ENCODE measurements around the gene PWWP2B. TPM values are rescaled to one million over a fixed set of nuclear protein-coding genes. Genes with fewer than 3 reads are reported as not detected.

PWWP2B gene
- total and polyA plus RNA-seq, 2 experiments from 2014 or later, result 2.3 to 12.8 TPM

DNA sequence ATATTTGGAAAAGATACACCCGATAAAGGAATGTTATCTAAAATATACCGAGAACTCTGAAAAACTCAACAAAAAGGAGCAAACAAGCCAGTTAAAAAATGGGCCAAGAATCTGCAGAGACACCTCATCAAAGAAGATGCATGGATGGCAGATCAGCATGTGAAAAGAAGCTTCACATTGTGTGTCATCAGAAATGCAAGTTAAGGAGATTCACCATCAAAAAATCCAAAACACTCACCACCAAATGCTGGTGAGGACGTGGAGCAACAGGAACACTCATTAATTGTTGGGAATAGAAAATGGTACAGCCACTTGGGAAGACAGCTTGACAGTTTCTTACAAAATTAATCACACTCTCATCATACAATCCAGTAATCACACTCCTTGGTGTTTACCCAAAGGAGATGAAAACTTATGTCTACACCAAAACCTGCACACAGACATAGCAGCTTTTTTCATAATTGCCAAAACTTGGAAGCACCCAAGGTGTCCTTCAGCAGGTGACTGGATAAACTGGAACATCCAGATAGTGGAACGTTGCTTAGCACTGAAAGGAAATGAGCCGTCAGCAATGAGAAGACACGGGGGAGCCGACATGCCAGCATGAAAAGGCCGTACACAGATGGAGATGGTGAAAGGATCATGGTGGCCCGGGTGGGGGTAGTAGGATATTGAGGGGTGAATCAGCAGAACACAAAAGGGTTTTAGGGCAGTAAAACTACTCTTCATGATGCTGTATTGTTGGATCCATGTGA is 27.9 kb upstream of the PWWP2B start:
- no peak for TF ChIP-seq STAT1 (IDR thresholded peaks at IDR 0.05; ENCODE audit: unreplicated experiment)
- no peak for TF ChIP-seq ZNF114 (CRISPR knock-in tag; IDR thresholded peaks at IDR 0.05)
- no peak for TF ChIP-seq ZNF331 (CRISPR knock-in tag; IDR thresholded peaks at IDR 0.05; ENCODE audit: low read depth)
- no peak for TF ChIP-seq EZH2 (IDR thresholded peaks at IDR 0.05; ENCODE audit: low read depth, unreplicated experiment)
- TF ChIP-seq, protein P1, sequence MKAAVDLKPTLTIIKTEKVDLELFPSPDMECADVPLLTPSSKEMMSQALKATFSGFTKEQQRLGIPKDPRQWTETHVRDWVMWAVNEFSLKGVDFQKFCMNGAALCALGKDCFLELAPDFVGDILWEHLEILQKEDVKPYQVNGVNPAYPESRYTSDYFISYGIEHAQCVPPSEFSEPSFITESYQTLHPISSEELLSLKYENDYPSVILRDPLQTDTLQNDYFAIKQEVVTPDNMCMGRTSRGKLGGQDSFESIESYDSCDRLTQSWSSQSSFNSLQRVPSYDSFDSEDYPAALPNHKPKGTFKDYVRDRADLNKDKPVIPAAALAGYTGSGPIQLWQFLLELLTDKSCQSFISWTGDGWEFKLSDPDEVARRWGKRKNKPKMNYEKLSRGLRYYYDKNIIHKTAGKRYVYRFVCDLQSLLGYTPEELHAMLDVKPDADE (IDR thresholded peaks at IDR 0.05), result no peak
- no peak for TF ChIP-seq CREB1 (CRISPR knock-in tag; IDR thresholded peaks at IDR 0.05; ENCODE audit: low read depth)
- TF ChIP-seq, protein P2, sequence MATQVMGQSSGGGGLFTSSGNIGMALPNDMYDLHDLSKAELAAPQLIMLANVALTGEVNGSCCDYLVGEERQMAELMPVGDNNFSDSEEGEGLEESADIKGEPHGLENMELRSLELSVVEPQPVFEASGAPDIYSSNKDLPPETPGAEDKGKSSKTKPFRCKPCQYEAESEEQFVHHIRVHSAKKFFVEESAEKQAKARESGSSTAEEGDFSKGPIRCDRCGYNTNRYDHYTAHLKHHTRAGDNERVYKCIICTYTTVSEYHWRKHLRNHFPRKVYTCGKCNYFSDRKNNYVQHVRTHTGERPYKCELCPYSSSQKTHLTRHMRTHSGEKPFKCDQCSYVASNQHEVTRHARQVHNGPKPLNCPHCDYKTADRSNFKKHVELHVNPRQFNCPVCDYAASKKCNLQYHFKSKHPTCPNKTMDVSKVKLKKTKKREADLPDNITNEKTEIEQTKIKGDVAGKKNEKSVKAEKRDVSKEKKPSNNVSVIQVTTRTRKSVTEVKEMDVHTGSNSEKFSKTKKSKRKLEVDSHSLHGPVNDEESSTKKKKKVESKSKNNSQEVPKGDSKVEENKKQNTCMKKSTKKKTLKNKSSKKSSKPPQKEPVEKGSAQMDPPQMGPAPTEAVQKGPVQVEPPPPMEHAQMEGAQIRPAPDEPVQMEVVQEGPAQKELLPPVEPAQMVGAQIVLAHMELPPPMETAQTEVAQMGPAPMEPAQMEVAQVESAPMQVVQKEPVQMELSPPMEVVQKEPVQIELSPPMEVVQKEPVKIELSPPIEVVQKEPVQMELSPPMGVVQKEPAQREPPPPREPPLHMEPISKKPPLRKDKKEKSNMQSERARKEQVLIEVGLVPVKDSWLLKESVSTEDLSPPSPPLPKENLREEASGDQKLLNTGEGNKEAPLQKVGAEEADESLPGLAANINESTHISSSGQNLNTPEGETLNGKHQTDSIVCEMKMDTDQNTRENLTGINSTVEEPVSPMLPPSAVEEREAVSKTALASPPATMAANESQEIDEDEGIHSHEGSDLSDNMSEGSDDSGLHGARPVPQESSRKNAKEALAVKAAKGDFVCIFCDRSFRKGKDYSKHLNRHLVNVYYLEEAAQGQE (IDR thresholded peaks at IDR 0.05; ENCODE audit: unreplicated experiment), result no peak
- no peak for TF ChIP-seq EZH2phosphoT487 (IDR thresholded peaks at IDR 0.05; ENCODE audit: unreplicated experiment)
- no peak for TF ChIP-seq POLR2AphosphoS5 (IDR thresholded peaks at IDR 0.05; ENCODE audit: low read depth)
- TF ChIP-seq, protein P3, sequence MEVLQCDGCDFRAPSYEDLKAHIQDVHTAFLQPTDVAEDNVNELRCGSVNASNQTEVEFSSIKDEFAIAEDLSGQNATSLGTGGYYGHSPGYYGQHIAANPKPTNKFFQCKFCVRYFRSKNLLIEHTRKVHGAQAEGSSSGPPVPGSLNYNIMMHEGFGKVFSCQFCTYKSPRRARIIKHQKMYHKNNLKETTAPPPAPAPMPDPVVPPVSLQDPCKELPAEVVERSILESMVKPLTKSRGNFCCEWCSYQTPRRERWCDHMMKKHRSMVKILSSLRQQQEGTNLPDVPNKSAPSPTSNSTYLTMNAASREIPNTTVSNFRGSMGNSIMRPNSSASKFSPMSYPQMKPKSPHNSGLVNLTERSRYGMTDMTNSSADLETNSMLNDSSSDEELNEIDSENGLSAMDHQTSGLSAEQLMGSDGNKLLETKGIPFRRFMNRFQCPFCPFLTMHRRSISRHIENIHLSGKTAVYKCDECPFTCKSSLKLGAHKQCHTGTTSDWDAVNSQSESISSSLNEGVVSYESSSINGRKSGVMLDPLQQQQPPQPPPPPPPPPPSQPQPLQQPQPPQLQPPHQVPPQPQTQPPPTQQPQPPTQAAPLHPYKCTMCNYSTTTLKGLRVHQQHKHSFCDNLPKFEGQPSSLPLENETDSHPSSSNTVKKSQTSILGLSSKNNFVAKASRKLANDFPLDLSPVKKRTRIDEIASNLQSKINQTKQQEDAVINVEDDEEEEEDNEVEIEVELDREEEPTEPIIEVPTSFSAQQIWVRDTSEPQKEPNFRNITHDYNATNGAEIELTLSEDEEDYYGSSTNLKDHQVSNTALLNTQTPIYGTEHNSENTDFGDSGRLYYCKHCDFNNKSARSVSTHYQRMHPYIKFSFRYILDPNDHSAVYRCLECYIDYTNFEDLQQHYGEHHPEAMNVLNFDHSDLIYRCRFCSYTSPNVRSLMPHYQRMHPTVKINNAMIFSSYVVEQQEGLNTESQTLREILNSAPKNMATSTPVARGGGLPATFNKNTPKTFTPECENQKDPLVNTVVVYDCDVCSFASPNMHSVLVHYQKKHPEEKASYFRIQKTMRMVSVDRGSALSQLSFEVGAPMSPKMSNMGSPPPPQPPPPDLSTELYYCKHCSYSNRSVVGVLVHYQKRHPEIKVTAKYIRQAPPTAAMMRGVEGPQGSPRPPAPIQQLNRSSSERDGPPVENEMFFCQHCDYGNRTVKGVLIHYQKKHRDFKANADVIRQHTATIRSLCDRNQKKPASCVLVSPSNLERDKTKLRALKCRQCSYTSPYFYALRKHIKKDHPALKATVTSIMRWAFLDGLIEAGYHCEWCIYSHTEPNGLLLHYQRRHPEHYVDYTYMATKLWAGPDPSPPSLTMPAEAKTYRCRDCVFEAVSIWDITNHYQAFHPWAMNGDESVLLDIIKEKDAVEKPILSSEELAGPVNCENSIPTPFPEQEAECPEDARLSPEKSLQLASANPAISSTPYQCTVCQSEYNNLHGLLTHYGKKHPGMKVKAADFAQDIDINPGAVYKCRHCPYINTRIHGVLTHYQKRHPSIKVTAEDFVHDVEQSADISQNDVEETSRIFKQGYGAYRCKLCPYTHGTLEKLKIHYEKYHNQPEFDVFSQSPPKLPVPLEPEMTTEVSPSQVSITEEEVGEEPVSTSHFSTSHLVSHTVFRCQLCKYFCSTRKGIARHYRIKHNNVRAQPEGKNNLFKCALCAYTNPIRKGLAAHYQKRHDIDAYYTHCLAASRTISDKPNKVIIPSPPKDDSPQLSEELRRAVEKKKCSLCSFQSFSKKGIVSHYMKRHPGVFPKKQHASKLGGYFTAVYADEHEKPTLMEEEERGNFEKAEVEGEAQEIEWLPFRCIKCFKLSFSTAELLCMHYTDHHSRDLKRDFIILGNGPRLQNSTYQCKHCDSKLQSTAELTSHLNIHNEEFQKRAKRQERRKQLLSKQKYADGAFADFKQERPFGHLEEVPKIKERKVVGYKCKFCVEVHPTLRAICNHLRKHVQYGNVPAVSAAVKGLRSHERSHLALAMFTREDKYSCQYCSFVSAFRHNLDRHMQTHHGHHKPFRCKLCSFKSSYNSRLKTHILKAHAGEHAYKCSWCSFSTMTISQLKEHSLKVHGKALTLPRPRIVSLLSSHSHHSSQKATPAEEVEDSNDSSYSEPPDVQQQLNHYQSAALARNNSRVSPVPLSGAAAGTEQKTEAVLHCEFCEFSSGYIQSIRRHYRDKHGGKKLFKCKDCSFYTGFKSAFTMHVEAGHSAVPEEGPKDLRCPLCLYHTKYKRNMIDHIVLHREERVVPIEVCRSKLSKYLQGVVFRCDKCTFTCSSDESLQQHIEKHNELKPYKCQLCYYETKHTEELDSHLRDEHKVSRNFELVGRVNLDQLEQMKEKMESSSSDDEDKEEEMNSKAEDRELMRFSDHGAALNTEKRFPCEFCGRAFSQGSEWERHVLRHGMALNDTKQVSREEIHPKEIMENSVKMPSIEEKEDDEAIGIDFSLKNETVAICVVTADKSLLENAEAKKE (CRISPR knock-in tag; IDR thresholded peaks at IDR 0.05), result no peak
- TF ChIP-seq, protein P4, sequence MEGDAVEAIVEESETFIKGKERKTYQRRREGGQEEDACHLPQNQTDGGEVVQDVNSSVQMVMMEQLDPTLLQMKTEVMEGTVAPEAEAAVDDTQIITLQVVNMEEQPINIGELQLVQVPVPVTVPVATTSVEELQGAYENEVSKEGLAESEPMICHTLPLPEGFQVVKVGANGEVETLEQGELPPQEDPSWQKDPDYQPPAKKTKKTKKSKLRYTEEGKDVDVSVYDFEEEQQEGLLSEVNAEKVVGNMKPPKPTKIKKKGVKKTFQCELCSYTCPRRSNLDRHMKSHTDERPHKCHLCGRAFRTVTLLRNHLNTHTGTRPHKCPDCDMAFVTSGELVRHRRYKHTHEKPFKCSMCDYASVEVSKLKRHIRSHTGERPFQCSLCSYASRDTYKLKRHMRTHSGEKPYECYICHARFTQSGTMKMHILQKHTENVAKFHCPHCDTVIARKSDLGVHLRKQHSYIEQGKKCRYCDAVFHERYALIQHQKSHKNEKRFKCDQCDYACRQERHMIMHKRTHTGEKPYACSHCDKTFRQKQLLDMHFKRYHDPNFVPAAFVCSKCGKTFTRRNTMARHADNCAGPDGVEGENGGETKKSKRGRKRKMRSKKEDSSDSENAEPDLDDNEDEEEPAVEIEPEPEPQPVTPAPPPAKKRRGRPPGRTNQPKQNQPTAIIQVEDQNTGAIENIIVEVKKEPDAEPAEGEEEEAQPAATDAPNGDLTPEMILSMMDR (conservative IDR thresholded peaks at IDR 0.05; ENCODE audit: low read depth in 2 of 2), result no peak
- no peak for TF ChIP-seq NANOG (IDR thresholded peaks at IDR 0.05; ENCODE audit: borderline replicate concordance)
- no peak for TF ChIP-seq JUNB (IDR thresholded peaks at IDR 0.05; ENCODE audit: unreplicated experiment)
- H3K27me3 Mint-ChIP-seq (ENCODE audit: insufficient read depth, low read depth, poor library complexity), result peaks cover 7% of the 10 kb centered on the region
- no peaks in the 10 kb centered on the region for H3K9me3 Mint-ChIP-seq
- Histone ChIP-seq H2AFZ (no peak overlapping the region), H3K9me2 (ENCODE audit: insufficient read depth) (no peaks in the 10 kb centered on the region), H3K27me3 (ENCODE audit: insufficient read depth) (no peaks in the 10 kb centered on the region), H3K4me3 (no peak overlapping the region), H3F3A (replicated peaks; ENCODE audit: low read depth) (no peaks in the 10 kb centered on the region), H3K36me3 (ENCODE audit: insufficient read depth) (no peaks in the 10 kb centered on the region), H3K4me2 (no peak overlapping the region), H3K27ac (ENCODE audit: low read depth) (no peak overlapping the region), H4K20me1 (replicated peaks; ENCODE audit: insufficient read depth) (no peaks in the 10 kb centered on the region), H3K79me2 (replicated peaks; ENCODE audit: insufficient read depth) (no peaks in the 10 kb centered on the region), H3K4me1 (ENCODE audit: insufficient read depth) (no peaks in the 10 kb centered on the region)
- H3K4me1 Mint-ChIP-seq, result peaks cover 28% of the 10 kb centered on the region
- H3K27ac Mint-ChIP-seq, result no peak overlapping the region
- no peaks in the 10 kb centered on the region for H3K36me3 Mint-ChIP-seq (ENCODE audit: low read depth)
- ATAC-seq (no peak), DNase-seq (ENCODE audit: low spot score) (no peak)
- no peak overlapping the region for H3K4me3 Mint-ChIP-seq
